ENCODE data around the gene LRRC3.

DNA sequence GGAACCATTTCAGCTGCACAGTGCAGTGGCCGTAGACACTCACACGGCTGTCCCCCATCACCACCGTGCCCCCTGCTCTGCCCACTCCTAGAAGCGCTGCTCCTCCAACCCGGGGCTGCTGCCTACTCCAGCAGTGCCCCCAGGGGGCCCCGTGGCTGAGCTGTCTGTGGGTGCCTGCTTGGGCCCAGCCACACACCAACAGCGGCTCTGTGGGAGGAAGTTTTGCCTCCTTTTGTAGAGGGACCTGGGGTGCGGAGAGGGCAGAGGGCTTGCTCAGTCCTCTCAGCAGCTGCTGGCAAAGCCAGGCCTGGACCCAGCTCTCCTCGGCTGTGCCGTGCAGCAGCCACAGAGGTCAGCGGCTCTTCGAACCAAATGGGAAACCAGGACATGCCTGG, 11.4 kb upstream of the LRRC3 start:
- TF ChIP-seq, protein P1, sequence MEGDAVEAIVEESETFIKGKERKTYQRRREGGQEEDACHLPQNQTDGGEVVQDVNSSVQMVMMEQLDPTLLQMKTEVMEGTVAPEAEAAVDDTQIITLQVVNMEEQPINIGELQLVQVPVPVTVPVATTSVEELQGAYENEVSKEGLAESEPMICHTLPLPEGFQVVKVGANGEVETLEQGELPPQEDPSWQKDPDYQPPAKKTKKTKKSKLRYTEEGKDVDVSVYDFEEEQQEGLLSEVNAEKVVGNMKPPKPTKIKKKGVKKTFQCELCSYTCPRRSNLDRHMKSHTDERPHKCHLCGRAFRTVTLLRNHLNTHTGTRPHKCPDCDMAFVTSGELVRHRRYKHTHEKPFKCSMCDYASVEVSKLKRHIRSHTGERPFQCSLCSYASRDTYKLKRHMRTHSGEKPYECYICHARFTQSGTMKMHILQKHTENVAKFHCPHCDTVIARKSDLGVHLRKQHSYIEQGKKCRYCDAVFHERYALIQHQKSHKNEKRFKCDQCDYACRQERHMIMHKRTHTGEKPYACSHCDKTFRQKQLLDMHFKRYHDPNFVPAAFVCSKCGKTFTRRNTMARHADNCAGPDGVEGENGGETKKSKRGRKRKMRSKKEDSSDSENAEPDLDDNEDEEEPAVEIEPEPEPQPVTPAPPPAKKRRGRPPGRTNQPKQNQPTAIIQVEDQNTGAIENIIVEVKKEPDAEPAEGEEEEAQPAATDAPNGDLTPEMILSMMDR (IDR thresholded peaks at IDR 0.05) = no peak
- no peak for TF ChIP-seq POLR2A (IDR thresholded peaks at IDR 0.05)
